HG03196 (cell line): Measurements from ENCODE around the gene SLC9A4.

Experiments
- ATAC-seq: cut with Tn5 transposase; IDR thresholded peaks from one replicate; pipeline ENCODE4 v1.9.1; 2021; ENCODE audit not compliant: unreplicated experiment

Gene SLC9A4

DNA sequence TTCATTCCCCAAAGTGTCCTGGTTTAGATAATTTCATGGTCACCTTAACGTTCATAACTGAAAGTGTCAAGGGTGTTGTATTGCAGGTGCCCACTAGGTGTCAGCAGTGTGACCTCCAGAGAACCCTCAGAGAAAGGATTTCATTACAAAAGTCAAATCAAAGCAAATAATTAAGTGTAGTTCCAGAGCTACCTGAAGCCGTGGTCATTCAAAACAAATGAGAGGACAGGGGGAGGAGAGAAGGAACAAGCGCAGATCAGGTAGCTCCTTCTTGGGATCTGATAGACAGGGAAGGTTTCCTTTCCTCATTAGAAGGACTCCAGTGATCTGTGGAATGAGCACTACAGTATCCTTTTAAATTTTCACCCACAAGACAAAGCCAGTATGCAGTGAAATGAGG lies at the start of gene SLC9A4:
TSS of gene SLC9A4 (plus strand) at position 207 of the 400 bp plus-strand sequence. CDS start 534 bp downstream, outside the sequence.
- no peak for ATAC-seq

GRCh38 chr2:102423368-102423767 lies 49.7 kb upstream of the SLC9A4 start:
- no peak for ATAC-seq

DNA sequence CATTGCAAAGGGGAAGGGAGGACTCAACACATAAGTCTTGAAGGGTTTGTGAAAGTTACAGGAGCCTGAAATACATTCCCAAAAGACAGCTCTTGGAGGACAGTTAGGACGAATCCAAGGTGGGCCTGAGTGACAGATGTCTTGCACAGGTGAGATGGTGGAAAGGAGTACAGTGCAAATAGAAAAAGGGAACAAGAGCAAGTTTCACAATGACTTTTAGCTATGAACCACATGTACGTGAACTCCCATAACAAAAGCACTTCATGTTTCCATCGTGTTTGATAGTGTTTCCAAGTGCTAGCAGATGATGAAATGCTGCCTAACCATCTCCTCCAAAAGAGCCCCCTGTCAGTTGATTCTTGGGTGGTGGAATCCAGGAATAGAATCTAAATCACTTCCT lies 48.3 kb upstream of the SLC9A4 start:
- ATAC-seq = peak; percentile 80

- ATAC-seq = no peak
These were observed 47.4 kb upstream of the SLC9A4 start for GRCh38 chr2:102425441-102426132.

DNA sequence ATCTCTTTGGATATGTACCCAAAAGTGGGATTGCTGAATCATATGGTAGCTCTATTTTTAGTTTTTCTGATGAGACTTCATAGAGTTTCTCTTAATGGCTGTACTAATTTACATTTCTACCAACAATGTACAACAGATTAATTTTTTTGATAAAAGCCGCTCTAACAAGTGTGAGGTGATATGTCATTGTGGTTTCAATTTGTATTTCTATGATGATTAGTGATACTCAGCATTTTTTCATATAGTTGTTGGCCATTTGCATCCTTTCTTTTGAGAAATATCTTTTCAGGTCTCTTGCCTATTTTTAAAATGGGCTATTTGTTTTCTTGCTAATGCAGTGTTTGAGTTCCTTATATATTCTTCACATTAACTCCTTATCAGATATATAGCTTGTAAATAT lies 45.8 kb upstream of the SLC9A4 start:
- ATAC-seq = no peak

- no peak for ATAC-seq
These were observed 44.5 kb upstream of the SLC9A4 start for GRCh38 chr2:102428573-102428972.

DNA sequence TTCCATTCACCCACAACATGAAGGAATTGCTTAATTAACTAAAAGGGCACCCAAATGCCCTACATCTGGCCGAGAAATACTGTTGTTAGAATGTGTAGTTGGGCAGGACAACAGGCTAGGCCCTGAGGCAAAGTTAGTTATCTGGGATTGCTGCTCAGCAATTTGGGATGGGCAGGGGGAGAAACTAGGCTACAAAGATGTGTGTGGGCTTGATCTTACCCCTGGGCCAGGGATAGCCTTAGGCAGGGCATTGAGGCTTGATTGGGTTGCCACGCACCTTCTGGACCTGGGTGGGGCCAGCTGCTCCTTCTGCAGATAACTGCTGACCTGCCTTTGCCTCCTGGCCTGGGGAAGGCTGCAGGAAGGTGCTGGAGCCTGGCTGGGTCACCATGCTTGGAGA lies 40.6 kb upstream of the SLC9A4 start:
- ATAC-seq = no peak

- no peak for ATAC-seq
These were observed 38.9 kb upstream of the SLC9A4 start for GRCh38 chr2:102433973-102434654.

- ATAC-seq = peak; percentile 58
These were observed 38.2 kb upstream of the SLC9A4 start for GRCh38 chr2:102434655-102435381.

DNA sequence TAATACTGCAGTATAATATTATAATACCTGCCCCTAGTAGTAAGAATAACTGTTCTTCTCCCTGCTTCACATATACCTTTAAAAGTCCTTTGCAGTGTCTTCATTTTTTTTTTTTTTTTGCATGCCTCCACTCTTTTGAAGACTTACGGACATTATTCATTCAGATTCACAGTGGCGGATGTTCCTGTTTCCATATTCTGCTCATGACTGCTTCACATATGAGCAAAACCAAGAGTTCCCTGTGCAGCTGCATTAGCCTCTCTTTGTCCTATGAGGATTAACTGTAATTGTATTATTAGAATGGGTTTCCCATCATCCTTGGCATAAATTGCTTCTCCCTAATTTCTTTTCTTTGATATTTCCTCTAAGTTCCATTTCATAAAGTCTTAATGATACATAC lies 37.3 kb upstream of the SLC9A4 start:
- no peak for ATAC-seq

GRCh38 chr2:102436323-102436722 lies 36.7 kb upstream of the SLC9A4 start:
- ATAC-seq = no peak

- no peak for ATAC-seq
These were observed 35.9 kb upstream of the SLC9A4 start for GRCh38 chr2:102437122-102437521.

DNA sequence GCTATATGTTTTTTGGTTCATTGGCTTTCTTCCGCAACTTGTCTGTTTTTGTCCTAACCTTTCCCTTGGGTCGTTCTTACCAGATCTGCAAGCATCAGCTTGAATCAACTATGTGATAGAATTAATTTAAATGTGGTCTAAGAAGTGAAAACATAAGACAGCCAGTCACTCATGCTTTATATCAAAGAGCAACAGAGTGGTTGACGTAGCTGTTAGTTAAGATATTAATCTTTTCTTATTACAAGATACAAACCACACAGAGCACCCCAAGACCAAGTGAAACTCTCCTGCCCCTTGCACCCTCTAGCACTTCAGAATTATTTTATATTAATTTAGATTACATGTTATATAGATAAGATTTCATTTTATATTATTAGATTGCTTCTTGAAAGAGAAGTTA lies 34.9 kb upstream of the SLC9A4 start:
- no peak for ATAC-seq

- no peak for ATAC-seq
These were observed 34.4 kb upstream of the SLC9A4 start for GRCh38 chr2:102438578-102438977.

- no peak for ATAC-seq
These were observed 33.8 kb upstream of the SLC9A4 start for GRCh38 chr2:102439065-102439695.

DNA sequence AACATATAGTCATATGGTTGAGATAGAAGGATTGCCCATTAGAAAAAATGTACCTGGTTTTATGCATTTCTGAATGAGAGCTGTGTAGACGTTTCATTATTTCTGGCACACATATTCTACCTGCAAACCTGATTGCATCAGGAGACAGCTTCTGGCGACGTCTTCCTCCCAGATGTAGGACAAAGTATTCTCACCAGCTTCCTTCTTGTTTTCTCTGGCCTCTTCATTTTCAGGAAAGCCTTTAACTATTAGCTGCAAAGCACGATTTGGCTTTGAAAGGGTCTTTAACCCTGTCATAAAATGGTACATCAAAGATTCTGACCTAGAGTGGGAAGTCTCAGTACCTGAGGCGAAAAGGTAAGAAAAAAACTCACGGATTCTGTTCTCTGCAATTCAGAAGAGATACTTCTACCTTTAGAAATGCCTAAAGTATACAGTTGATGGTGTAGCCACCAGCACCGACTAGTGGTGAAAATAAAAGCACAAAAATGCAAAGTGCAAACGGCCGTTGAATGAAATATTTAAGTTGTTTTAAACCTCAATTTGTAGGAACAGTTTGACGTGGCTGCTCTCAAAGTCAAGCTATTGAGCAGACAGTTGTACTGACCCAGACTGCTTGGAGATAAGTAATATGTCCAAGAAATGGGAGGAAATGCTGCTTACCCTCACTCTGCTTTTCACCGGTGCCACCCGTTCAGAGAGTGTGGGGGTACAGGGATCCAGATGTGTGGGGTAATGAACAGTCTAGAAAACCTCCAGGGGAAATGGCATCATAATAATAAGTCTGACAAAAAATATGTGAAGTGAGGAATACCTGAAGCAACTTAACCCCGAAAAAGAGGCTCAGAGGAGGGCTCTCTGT lies 29.8 kb upstream of the SLC9A4 start:
- ATAC-seq = no peak

- ATAC-seq = no peak
These were observed 28.8 kb upstream of the SLC9A4 start for GRCh38 chr2:102444233-102444632.

- no peak for ATAC-seq
These were observed 26.1 kb upstream of the SLC9A4 start for GRCh38 chr2:102446936-102447335.

GRCh38 chr2:102449370-102449974 lies 23.6 kb upstream of the SLC9A4 start:
- no peak for ATAC-seq

GRCh38 chr2:102451968-102452367 lies 21.1 kb upstream of the SLC9A4 start:
- no peak for ATAC-seq
